ENCODE results near the gene PLXNA4.

DNA sequence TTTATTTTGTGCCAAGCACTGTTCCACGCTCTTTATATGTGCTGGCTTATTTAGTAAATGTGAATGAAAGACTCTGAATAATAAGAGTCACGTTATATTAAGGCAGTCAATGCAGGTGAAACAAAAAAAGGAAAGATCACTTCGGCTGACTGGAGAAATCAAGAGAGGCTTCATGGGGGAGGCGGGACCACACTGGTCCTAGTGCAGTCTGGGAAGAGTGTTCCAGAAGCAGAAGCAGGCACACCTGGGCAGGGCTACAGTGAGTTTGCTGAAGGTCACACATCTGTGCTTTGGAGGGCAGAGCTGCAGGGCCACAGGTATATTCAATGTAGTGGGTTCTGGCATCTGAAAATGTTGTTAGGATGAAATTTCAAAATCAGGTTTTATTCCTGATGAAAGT lies 176.9 kb downstream of the PLXNA4 start:
- TF ChIP-seq EP300 (IDR thresholded peaks at IDR 0.05) (no peak), ESRRA (IDR thresholded peaks at IDR 0.05; ENCODE audit: borderline replicate concordance, low read length) (no peak), EHF (CRISPR knock-in tag; IDR thresholded peaks at IDR 0.05) (no peak), RFX5 (IDR thresholded peaks at IDR 0.05) (no peak), KDM1A (IDR thresholded peaks at IDR 0.05; ENCODE audit: low read depth) (no peak), JUN (IDR thresholded peaks at IDR 0.05) (no peak), MYC (IDR thresholded peaks at IDR 0.05; ENCODE audit: borderline replicate concordance, low read length) (no peak), POLR2A (IDR thresholded peaks at IDR 0.05; ENCODE audit: low read length) (no peak), ZFP36 (IDR thresholded peaks at IDR 0.05; ENCODE audit: borderline replicate concordance, partially characterized antibody) (no peak)
- TF ChIP-seq, protein P1, sequence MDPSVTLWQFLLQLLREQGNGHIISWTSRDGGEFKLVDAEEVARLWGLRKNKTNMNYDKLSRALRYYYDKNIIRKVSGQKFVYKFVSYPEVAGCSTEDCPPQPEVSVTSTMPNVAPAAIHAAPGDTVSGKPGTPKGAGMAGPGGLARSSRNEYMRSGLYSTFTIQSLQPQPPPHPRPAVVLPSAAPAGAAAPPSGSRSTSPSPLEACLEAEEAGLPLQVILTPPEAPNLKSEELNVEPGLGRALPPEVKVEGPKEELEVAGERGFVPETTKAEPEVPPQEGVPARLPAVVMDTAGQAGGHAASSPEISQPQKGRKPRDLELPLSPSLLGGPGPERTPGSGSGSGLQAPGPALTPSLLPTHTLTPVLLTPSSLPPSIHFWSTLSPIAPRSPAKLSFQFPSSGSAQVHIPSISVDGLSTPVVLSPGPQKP (IDR thresholded peaks at IDR 0.05; ENCODE audit: low read depth, low read length) = no peak
- TF ChIP-seq, protein P2, sequence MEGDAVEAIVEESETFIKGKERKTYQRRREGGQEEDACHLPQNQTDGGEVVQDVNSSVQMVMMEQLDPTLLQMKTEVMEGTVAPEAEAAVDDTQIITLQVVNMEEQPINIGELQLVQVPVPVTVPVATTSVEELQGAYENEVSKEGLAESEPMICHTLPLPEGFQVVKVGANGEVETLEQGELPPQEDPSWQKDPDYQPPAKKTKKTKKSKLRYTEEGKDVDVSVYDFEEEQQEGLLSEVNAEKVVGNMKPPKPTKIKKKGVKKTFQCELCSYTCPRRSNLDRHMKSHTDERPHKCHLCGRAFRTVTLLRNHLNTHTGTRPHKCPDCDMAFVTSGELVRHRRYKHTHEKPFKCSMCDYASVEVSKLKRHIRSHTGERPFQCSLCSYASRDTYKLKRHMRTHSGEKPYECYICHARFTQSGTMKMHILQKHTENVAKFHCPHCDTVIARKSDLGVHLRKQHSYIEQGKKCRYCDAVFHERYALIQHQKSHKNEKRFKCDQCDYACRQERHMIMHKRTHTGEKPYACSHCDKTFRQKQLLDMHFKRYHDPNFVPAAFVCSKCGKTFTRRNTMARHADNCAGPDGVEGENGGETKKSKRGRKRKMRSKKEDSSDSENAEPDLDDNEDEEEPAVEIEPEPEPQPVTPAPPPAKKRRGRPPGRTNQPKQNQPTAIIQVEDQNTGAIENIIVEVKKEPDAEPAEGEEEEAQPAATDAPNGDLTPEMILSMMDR (IDR thresholded peaks at IDR 0.05) = no peak

All from A549 (cell line).